HG02840 (cell line): ENCODE data around the gene ADCY2.
"Not testable (repeated sequence)": the region's sequence is repeated elsewhere in the genome, so short reads cannot be mapped to it uniquely, and the experiment has no call there.

Source experiments
- ATAC-seq: cut with Tn5 transposase; IDR thresholded peaks from one replicate; pipeline ENCODE4 v1.9.1; 2021; ENCODE audit warnings: mild to moderate bottlenecking, moderate library complexity, moderate number of reproducible peaks; ENCODE audit not compliant: unreplicated experiment, low FRiP score

ADCY2 gene

DNA sequence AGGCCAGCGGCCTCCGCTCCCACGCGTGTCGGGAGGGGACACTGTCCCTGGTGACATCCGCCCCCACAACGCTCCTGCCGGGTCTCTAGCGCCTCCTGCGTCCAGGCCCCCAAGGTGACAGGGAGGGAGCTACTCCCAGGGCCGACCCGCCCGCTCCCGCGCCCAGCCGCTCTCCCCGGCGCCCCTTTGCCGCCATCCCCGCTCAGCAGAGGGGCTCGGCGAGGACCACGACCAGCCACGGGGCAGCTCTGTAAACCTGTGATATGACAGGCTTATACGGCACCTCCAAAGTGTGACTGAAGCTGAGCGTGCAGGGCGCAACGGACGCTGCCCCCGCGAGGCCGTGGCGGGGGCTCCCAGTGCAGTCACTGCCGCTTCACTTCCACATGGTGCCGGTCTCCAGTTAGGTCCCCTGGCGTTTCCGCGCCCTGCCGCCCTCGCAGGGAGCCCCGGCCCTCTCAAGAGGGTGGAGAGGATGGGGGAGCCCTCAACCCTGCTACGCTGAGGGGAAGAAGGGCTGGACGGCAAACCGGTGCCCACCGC lies 978 bp upstream of the ADCY2 start:
- ATAC-seq = no peak

DNA sequence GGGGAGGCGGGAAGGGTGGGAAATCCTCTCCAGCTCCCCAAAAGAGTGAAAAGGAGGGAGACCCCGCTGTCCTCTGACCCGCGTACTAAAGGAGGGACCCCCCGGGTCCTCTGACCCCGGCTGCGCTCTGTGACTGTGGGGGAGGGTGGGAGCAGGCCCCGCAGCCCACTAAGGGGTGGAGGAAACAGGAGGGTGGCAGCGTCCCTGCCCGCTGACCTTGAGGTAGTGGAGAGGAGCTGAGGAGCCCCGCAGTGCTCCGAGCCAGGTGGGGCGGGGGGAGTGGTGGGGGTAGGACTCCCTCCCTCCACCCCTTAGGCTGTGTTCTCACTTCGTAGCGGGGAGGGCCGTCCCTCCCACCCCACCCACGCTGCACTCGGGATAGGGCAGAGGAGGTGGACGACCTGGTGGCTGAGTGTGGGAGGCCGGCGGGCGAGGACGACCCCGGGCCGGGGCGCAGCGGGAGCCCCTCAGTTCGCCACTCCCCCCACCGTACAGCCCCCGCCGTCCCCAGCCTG lies 449 bp upstream of the ADCY2 start:
- ATAC-seq = no peak

DNA sequence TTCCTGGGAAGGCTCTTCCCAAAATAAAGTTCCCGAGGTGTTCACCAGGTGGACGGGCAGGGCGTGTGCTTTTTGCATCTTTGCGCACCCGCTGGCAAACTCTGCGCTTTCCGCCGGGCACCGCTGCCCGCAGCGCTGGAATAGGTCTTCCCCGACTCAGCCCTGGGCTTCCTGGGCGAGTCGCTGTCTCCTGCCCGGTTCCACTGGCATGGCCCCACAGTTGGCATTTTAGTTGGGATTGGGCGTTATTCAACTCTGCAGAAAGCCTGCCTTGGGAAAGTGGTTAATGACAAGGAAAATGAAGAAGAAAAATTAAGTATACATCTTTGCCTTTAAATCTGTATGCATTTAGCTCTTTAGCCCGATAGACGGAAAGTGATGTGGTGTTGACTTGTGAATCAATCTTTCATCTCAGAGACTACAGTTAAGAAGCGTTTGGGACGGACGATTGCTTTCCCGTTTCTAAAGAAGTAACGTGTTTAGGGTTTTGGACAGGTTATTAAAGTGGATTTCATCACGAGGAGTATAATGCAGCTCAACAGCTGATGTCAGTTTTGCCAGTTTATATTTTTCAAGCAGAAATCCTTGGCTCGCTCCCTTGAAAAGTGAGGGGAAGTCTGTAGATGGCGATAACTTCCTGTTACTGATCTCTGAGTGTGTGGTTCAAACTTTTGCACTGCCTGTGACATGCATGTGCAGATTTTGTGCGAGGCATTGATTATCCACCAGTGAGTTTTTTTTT lies 946 bp downstream of the ADCY2 start:
- no peak for ATAC-seq

DNA sequence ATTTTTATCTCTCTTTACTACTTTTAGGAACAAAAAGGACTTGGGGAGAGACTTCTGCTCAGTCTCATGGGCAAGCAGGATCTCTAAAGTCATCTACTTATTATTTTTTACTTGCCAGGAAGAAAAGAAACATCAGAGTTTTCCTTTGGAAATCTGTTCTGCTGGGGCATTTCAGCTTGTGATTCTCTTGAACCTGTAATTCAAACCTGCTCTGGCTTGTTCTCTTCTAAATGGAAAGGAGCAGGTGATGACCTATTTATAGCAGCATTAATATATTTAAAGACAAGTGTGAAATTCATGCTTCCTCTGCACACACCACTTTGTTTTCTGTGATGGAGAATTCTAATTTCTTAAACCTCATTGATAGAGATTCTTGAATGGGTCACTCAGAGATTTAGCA lies 2.0 kb downstream of the ADCY2 start:
- ATAC-seq = no peak

GRCh38 chr5:7398596-7399280 lies 2.8 kb downstream of the ADCY2 start:
- no peak for ATAC-seq

GRCh38 chr5:7405277-7405676 lies 9.3 kb downstream of the ADCY2 start:
- no peak for ATAC-seq

DNA sequence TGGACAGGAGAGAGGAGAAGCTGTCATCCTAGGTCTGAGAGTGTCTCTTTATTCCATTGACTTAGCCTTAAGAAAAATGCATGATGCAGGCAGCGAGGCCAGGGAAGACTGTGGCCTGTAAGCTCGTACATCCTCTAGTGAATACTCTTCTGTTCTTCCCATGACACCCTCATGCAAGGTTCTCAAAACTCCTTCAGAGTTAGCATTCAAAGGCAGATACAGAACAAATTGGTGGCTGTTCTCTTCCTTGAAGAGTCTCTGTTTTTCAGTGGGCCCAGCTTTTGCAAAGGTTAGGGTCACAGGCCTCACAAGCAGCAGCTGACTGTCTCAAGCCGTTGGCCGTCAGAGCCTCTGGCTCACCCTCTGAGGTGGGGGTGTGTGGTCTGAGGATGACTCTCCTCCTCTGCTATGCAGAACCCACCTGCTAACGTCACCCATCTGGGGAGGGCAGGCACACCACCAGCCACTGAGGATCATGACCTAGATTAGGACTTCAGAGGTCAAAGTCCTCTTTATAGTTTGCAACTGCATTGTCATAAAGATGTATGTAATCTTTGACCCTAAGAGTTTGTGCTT lies 15.1 kb downstream of the ADCY2 start:
- no peak for ATAC-seq

GRCh38 chr5:7412409-7412808 lies 16.5 kb downstream of the ADCY2 start:
- ATAC-seq = no peak

- no peak for ATAC-seq
Observed at GRCh38 chr5:7415123-7415522, 19.2 kb downstream of the ADCY2 start.

- no peak for ATAC-seq
Observed at GRCh38 chr5:7415587-7416535, 19.9 kb downstream of the ADCY2 start.

GRCh38 chr5:7418276-7418675 lies 22.3 kb downstream of the ADCY2 start:
- ATAC-seq = no peak

GRCh38 chr5:7419367-7419766 lies 23.4 kb downstream of the ADCY2 start:
- ATAC-seq = no peak

GRCh38 chr5:7419846-7420245 lies 23.9 kb downstream of the ADCY2 start:
- ATAC-seq = no peak

DNA sequence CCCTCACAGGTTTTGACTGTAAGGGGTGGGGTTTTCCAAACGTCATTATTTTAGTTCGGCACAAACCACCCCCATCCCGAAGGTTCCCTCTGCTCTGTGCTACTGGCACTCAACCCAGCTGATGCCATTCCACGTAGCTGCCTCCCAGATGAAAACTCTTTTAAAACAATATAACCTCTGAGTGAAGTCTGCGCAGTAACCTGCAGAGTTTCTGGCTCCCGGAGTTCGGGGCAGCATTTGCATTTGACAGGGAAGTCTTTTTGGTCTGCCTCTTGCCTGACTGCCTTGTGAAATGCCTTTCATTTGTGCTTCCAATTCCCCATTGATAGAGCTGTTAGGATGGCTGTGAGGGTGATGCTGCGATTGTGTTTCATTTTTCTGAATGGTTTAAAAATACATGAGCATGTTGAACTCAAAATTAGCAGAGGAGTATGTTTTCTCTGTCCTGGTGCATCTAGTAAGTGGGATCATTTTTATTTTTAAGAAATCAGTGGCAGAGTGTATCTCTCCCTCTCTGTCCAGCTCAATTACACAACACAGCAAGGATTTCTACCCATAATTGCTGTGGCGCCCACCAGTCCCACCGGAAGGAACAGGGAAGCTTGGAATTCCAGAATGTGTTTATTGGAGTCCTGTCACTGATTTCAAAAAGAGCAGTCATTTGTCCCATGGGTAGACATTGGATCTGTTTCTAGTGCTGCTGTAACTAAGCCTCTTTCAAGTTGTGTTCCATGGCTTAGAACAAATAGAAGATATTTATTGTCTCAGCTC lies 24.8 kb downstream of the ADCY2 start:
- no peak for ATAC-seq

DNA sequence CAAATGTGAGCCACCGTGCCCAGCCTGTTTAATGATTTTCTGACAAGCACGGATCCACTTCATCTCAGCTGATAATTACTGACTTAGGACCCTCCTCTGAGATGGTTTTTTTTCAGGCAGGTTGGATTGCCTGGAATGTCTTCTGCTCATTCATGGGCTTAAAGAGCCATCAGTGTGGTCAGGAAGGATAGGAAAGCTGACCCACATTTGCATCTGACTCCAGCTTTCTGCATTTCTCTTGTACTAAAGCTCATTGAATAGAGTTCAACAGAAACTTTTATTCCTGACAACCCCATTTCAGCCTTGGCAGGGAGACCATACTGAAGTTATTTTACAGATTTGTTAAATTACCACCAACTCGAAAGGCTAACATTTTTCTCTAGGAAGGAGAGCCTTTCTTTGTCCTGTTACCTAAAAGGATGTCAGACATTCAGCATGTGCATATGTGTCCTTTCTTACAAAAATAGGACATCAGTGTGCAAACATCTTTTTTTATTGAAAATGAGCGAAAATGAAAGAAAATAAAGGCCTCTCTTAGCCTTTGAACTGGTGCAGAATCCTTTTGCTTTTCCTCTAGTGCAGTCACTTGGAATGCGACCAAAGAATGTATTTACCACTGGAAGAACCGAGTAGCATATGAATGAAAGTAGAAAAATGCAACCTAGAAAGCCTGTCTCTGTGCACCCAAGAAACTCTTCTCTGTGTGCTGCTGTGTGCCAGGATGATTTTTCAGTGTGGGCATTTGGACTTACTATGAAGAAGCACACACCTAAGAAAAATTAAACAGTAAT lies 26.6 kb downstream of the ADCY2 start:
- no peak for ATAC-seq

DNA sequence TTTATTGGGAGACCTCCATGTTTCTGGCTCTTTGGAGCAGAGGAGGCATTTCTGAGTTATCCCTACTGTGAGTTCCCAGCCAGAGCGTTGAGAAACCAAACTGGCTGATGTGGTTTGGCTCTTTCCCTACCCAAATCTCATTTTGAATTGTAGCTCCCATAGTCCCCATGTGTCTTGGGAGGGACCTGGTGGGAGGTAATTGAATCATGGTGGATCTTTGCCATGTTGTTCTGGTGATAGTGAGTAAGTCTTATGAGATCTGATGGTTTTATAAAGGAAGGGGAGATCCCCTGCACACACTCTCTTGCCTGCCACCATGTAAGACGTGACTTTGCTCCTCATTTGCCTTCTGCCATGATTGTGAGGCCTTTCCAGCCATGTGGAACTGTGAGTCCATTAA lies 27.3 kb downstream of the ADCY2 start:
- not testable (repeated sequence) for ATAC-seq

- ATAC-seq = no peak
Observed at GRCh38 chr5:7425830-7426229, 29.9 kb downstream of the ADCY2 start.

GRCh38 chr5:7426284-7426683 lies 30.3 kb downstream of the ADCY2 start:
- ATAC-seq = no peak

GRCh38 chr5:7434914-7435313 lies 39.0 kb downstream of the ADCY2 start:
- ATAC-seq = no peak
